H9 (cell line): ENCODE measurements around the gene DUSP15. TPM values are rescaled to one million over a fixed set of nuclear protein-coding genes. Genes with fewer than 3 reads are reported as not detected.

Experiments
- DNase-seq: peaks from one replicate; pipeline ENCODE4 v3.0.0-alpha.2; 2017
- H2AFZ ChIP-seq: one replicate; pipeline ENCODE4 v1.6.1; 2013; ENCODE audit warnings: mild to moderate bottlenecking, low read length, control low read depth, moderate library complexity
- H2AK5ac ChIP-seq: 2 replicates; pipeline ENCODE4 v1.6.1; 2013; ENCODE audit warnings: low read length, control low read depth, mixed read lengths; ENCODE audit not compliant: insufficient read length
- H2BK120ac ChIP-seq: one replicate; pipeline ENCODE4 v1.6.1; 2013; ENCODE audit warnings: low read depth, mild to moderate bottlenecking, low read length, control low read depth, inconsistent platforms; ENCODE audit not compliant: poor library complexity, severe bottlenecking
- H2BK12ac ChIP-seq: 2 replicates; pipeline ENCODE4 v1.6.1; 2013; ENCODE audit warnings: low read length, control low read depth, mixed read lengths, low read depth; ENCODE audit not compliant: insufficient read length
- H2BK15ac ChIP-seq: 2 replicates; pipeline ENCODE4 v1.6.1; 2013; ENCODE audit warnings: low read depth, low read length, control low read depth
- H2BK20ac ChIP-seq: one replicate; pipeline ENCODE4 v1.6.1; 2013; ENCODE audit warnings: low read depth, mild to moderate bottlenecking, low read length, control low read depth, inconsistent platforms; ENCODE audit not compliant: poor library complexity, severe bottlenecking
- H2BK5ac ChIP-seq: 2 replicates; pipeline ENCODE4 v1.6.1; 2013; ENCODE audit warnings: low read length, control low read depth, mixed read lengths; ENCODE audit not compliant: insufficient read length
- H3K14ac ChIP-seq: 2 replicates; pipeline ENCODE4 v1.6.1; 2013; ENCODE audit warnings: low read length, control low read depth; ENCODE audit not compliant: insufficient read depth
- H3K18ac ChIP-seq: 2 replicates; pipeline ENCODE4 v1.6.1; 2013; ENCODE audit warnings: low read depth, mild to moderate bottlenecking, mixed read lengths, low read length, control low read depth; ENCODE audit not compliant: insufficient read length
- H3K23ac ChIP-seq: 2 replicates; pipeline ENCODE4 v1.6.1; 2013; ENCODE audit warnings: low read length, control low read depth, mixed read lengths, low read depth; ENCODE audit not compliant: insufficient read length
- H3K23me2 ChIP-seq: 2 replicates; pipeline ENCODE4 v1.6.1; 2013; ENCODE audit warnings: low read depth, mild to moderate bottlenecking, mixed read lengths, low read length, control low read depth; ENCODE audit not compliant: insufficient read length, poor library complexity, severe bottlenecking
- H3K27ac ChIP-seq: 2 replicates; pipeline ENCODE4 v1.5.1; 2013; ENCODE audit warnings: low read length, control low read depth, mixed read lengths, low read depth; ENCODE audit not compliant: insufficient read length
- H3K27me3 ChIP-seq: 2 replicates; pipeline ENCODE4 v1.6.1; 2013; ENCODE audit warnings: low read length, control low read depth, inconsistent platforms; ENCODE audit not compliant: insufficient read depth
- H3K4ac ChIP-seq: 2 replicates; pipeline ENCODE4 v1.6.1; 2013; ENCODE audit warnings: low read depth, mild to moderate bottlenecking, control low read depth, inconsistent platforms, low read length, moderate library complexity
- H3K4me1 ChIP-seq: 2 replicates; pipeline ENCODE4 v1.6.1; 2013; ENCODE audit warnings: low read length, control low read depth, inconsistent platforms; ENCODE audit not compliant: insufficient read depth
- H3K4me2 ChIP-seq: 2 replicates; pipeline ENCODE4 v1.6.1; 2013; ENCODE audit warnings: low read length, control low read depth, mixed read lengths; ENCODE audit not compliant: insufficient read length, insufficient read depth
- H3K56ac ChIP-seq: 2 replicates; pipeline ENCODE4 v1.6.1; 2013; ENCODE audit warnings: low read depth, mild to moderate bottlenecking, mixed read lengths, low read length, control low read depth; ENCODE audit not compliant: insufficient read length
- H3K79me1 ChIP-seq: 2 replicates; pipeline ENCODE4 v1.6.1; 2013; ENCODE audit warnings: low read depth, mild to moderate bottlenecking, moderate library complexity, low read length, control low read depth, inconsistent platforms; ENCODE audit not compliant: insufficient read depth, poor library complexity, severe bottlenecking
- H3K79me2 ChIP-seq: 2 replicates; pipeline ENCODE4 v1.6.1; 2013; ENCODE audit warnings: low read length, control low read depth, inconsistent platforms; ENCODE audit not compliant: insufficient read depth
- H3K9ac ChIP-seq: 2 replicates; pipeline ENCODE4 v1.6.1; 2013; ENCODE audit warnings: low read length, control low read depth, mixed read lengths; ENCODE audit not compliant: insufficient read length; ENCODE audit errors: extremely low read depth
- H3K9me3 ChIP-seq: one replicate; pipeline ENCODE4 v1.6.1; 2013; ENCODE audit warnings: low read depth, low read length, inconsistent platforms; ENCODE audit not compliant: control insufficient read depth
- H3T11ph ChIP-seq: one replicate; pipeline ENCODE4 v1.6.1; 2013; ENCODE audit warnings: mild to moderate bottlenecking, low read length, control low read depth, inconsistent platforms
- H4K20me1 ChIP-seq: one replicate; pipeline ENCODE4 v1.6.1; 2013; ENCODE audit not compliant: control insufficient read depth, insufficient read length, insufficient read depth
- H4K5ac ChIP-seq: 2 replicates; pipeline ENCODE4 v1.6.1; 2013; ENCODE audit warnings: low read depth, mild to moderate bottlenecking, mixed read lengths, low read length, control low read depth; ENCODE audit not compliant: insufficient read length
- H4K8ac ChIP-seq: replicated peaks from 2 replicates; pipeline ENCODE4 v1.6.1; 2013; ENCODE audit warnings: low read length, control low read depth, mixed read lengths, low read depth; ENCODE audit not compliant: insufficient read length
- H4K91ac ChIP-seq: 2 replicates; pipeline ENCODE4 v1.6.1; 2013; ENCODE audit warnings: low read depth, mild to moderate bottlenecking, moderate library complexity, mixed read lengths, low read length, control low read depth; ENCODE audit not compliant: insufficient read length
- H3K27ac Mint-ChIP-seq, 3 experiments: 2 replicates in 2 of 3; 3 replicates in 1 of 3; pipeline ENCODE4 v1.8.0; 2020 to 2021; ENCODE audit warnings: mixed read lengths in 3 of 3, mild to moderate bottlenecking in 1 of 3, moderate library complexity in 1 of 3
- H3K27me3 Mint-ChIP-seq: 2 replicates; pipeline ENCODE4 v1.8.0; 2021; ENCODE audit warnings: low read depth, mild to moderate bottlenecking, moderate library complexity, mixed read lengths
- H3K36me3 Mint-ChIP-seq, 3 experiments: 2 replicates in 2 of 3; 3 replicates in 1 of 3; pipeline ENCODE4 v1.8.0; 2020 to 2021; ENCODE audit warnings: low read depth in 3 of 3, mixed read lengths in 3 of 3; ENCODE audit not compliant: insufficient read depth in 1 of 3
- H3K4me1 Mint-ChIP-seq, 2 experiments: 2 replicates each; pipeline ENCODE4 v1.8.0; 2020; ENCODE audit warnings: mixed read lengths in 2 of 2
- H3K4me3 Mint-ChIP-seq, 2 experiments: 2 replicates in 1 of 2; 3 replicates in 1 of 2; pipeline ENCODE4 v1.8.0; 2020 to 2021; ENCODE audit warnings: mild to moderate bottlenecking in 2 of 2, mixed read lengths in 2 of 2, moderate library complexity in 1 of 2
- H3K9me3 Mint-ChIP-seq, 2 experiments: 2 replicates in 1 of 2; 3 replicates in 1 of 2; pipeline ENCODE4 v1.8.0; 2020; ENCODE audit warnings: mild to moderate bottlenecking in 2 of 2, mixed read lengths in 2 of 2, moderate library complexity in 1 of 2
- total RNA-seq: library from RNA; stranded (reverse); gene quantifications from 2 replicates; pipeline ENCODE4 v1.2.1, GENCODE V29; 2021
- TF ChIP-seq, protein P1 (sequence below): fragments of 200-600 bp; sonication (generic); conservative IDR thresholded peaks from 3 replicates; pipeline ENCODE4 v1.8.0; 2021; ENCODE audit warnings: antibody characterized with exemption, mild to moderate bottlenecking

Gene DUSP15
- total RNA-seq, 1 experiment from 2014 or later = 5.6 TPM

DNA sequence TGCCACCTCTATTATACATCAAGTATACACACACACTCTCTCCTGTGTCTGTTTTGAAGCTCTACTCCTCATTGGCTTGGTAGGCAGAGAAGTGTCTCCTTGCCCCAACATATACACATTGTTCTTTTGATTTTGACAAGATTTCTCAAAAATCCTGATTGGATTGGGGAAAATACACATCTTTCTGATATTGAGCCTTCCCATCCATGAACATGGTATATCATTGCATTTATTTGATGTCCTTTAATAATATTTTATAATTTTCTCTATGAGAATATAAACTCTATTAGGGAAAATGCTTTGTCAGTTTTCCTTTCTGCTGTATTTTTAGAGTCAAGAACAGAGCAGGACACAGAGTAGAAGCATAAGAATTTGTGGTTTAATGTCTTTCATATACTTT lies 7.4 kb upstream of the DUSP15 start:
- Histone ChIP-seq H3K23ac (no peak overlapping the region), H2AK5ac (no peak overlapping the region), H3K23me2 (peaks cover 3% of the 10 kb centered on the region), H3K56ac (no peak overlapping the region), H2AFZ (no peak overlapping the region), H3K4me1 (no peaks in the 10 kb centered on the region), H4K8ac (no peak overlapping the region), H3K4me2 (no peak overlapping the region), H3K18ac (no peak overlapping the region), H2BK5ac (no peak overlapping the region), H3K4ac (no peak overlapping the region), H2BK15ac (no peak overlapping the region), H2BK12ac (no peak overlapping the region), H3K79me2 (no peaks in the 10 kb centered on the region), H4K91ac (no peak overlapping the region), H3K9me3 (no peaks in the 10 kb centered on the region), H3K27ac (no peak overlapping the region), H4K20me1 (no peaks in the 10 kb centered on the region), H2BK120ac (no peak overlapping the region), H2BK20ac (no peak overlapping the region), H3K14ac (no peak overlapping the region), H3K79me1 (no peaks in the 10 kb centered on the region), H3T11ph (no peak overlapping the region), H3K27me3 (no peaks in the 10 kb centered on the region), H3K9ac (no peak overlapping the region), H4K5ac (no peak overlapping the region)
- Mint-ChIP-seq H3K9me3 (no peaks in the 10 kb centered on the region), H3K36me3 (no peaks in the 10 kb centered on the region), H3K4me3 (no peak overlapping the region), H3K27me3 (peaks cover 33% of the 10 kb centered on the region), H3K27ac (no peak overlapping the region), H3K4me1 (0 out of 4 replicates have a peak, but pooled peaks cover 0 to 3% of the 10 kb centered on the region in 2 experiments)
- DNase-seq = no peak
- TF ChIP-seq, protein P1, sequence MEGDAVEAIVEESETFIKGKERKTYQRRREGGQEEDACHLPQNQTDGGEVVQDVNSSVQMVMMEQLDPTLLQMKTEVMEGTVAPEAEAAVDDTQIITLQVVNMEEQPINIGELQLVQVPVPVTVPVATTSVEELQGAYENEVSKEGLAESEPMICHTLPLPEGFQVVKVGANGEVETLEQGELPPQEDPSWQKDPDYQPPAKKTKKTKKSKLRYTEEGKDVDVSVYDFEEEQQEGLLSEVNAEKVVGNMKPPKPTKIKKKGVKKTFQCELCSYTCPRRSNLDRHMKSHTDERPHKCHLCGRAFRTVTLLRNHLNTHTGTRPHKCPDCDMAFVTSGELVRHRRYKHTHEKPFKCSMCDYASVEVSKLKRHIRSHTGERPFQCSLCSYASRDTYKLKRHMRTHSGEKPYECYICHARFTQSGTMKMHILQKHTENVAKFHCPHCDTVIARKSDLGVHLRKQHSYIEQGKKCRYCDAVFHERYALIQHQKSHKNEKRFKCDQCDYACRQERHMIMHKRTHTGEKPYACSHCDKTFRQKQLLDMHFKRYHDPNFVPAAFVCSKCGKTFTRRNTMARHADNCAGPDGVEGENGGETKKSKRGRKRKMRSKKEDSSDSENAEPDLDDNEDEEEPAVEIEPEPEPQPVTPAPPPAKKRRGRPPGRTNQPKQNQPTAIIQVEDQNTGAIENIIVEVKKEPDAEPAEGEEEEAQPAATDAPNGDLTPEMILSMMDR = no peak
